Measurements from ENCODE around the gene DOCK2. TPM values are rescaled to one million over a fixed set of nuclear protein-coding genes. Genes with fewer than 3 reads are reported as not detected.

Gene DOCK2
- total RNA-seq, 4 donors from 2014 or later: 0.32 to 5.3 (median 2.7) TPM

- no peak for ATAC-seq
- intact Hi-C loops (cut with DNase I; ENCODE audit: low total_unique reads): no loop called here
Observed at GRCh38 chr5:169694091-169694625, 57.1 kb downstream of the DOCK2 start.

GRCh38 chr5:169695025-169695625 is 58.0 kb downstream of the DOCK2 start:
- Histone ChIP-seq H3K4me3 (no peak overlapping the region), H3K9me3 (no peaks in the 10 kb centered on the region), H3K4me1 (no peaks in the 10 kb centered on the region), H3K36me3 (no peaks in the 10 kb centered on the region), H3K27me3 (no peaks in the 10 kb centered on the region), H3K27ac (no peak overlapping the region)
- no peak for TF ChIP-seq POLR2A (IDR thresholded peaks at IDR 0.05)
- TF ChIP-seq CTCF (IDR thresholded peaks at IDR 0.05 in 4 of 5, conservative IDR thresholded peaks at IDR 0.05 in 1 of 5): no peak
- in situ Hi-C loops (cut with MboI; ENCODE audit: low sequenced_read_pairs in 4 of 4): no loop called here
- intact Hi-C loops (cut with DNase I; ENCODE audit: low total_unique reads): no loop called here
- ATAC-seq: no peak
- DNase-seq: no peak

More at GRCh38 chr5:169694091-169694625, 57.1 kb downstream of the DOCK2 start:
- TF ChIP-seq POLR2A (IDR thresholded peaks at IDR 0.05) (no peak), CTCF (IDR thresholded peaks at IDR 0.05 in 4 of 5, conservative IDR thresholded peaks at IDR 0.05 in 1 of 5) (no peak)
- no peaks in the 10 kb centered on the region for H3K36me3 ChIP-seq
- H3K27ac ChIP-seq: no peak overlapping the region
- H3K4me1 ChIP-seq: no peaks in the 10 kb centered on the region
- in situ Hi-C loops (cut with MboI; ENCODE audit: low sequenced_read_pairs in 4 of 4): no loop called here
- H3K27me3 ChIP-seq: no peaks in the 10 kb centered on the region
- H3K4me3 ChIP-seq: no peak overlapping the region
- H3K9me3 ChIP-seq: no peaks in the 10 kb centered on the region
- no peak for DNase-seq

- in situ Hi-C loops (cut with MboI; ENCODE audit: low sequenced_read_pairs in 4 of 4): no loop called here
- H3K27ac ChIP-seq: no peak overlapping the region
- no peak for DNase-seq
- H3K4me3 ChIP-seq: no peak overlapping the region
- no peaks in the 10 kb centered on the region for H3K36me3 ChIP-seq
- H3K27me3 ChIP-seq: no peaks in the 10 kb centered on the region
- intact Hi-C loops (cut with DNase I; ENCODE audit: low total_unique reads): no loop called here
- no peak for ATAC-seq
- H3K9me3 ChIP-seq: no peaks in the 10 kb centered on the region
- H3K4me1 ChIP-seq: no peaks in the 10 kb centered on the region
- no peak for TF ChIP-seq CTCF (IDR thresholded peaks at IDR 0.05 in 4 of 5, conservative IDR thresholded peaks at IDR 0.05 in 1 of 5)
- no peak for TF ChIP-seq POLR2A (IDR thresholded peaks at IDR 0.05)
Observed at GRCh38 chr5:169695919-169696490, 58.9 kb downstream of the DOCK2 start.

GRCh38 chr5:169696621-169697510 is 59.8 kb downstream of the DOCK2 start:
- no peak for ATAC-seq
- no peaks in the 10 kb centered on the region for H3K36me3 ChIP-seq

More at GRCh38 chr5:169696621-169697510, 59.8 kb downstream of the DOCK2 start:
- no peak overlapping the region for H3K27ac ChIP-seq
- DNase-seq: no peak
- no peaks in the 10 kb centered on the region for H3K4me1 ChIP-seq
- H3K9me3 ChIP-seq: no peaks in the 10 kb centered on the region
- no peaks in the 10 kb centered on the region for H3K27me3 ChIP-seq
- no peak for TF ChIP-seq CTCF (IDR thresholded peaks at IDR 0.05 in 4 of 5, conservative IDR thresholded peaks at IDR 0.05 in 1 of 5)
- TF ChIP-seq POLR2A (IDR thresholded peaks at IDR 0.05): no peak
- intact Hi-C loops (cut with DNase I; ENCODE audit: low total_unique reads): no loop called here
- in situ Hi-C loops (cut with MboI; ENCODE audit: low sequenced_read_pairs in 4 of 4): no loop called here
- no peak overlapping the region for H3K4me3 ChIP-seq
